HFFc6 (cell line): ENCODE results near the gene OR1F1. TPM values are rescaled to one million over a fixed set of nuclear protein-coding genes. Genes with fewer than 3 reads are reported as not detected.
"Not testable (repeated sequence)": the region's sequence is repeated elsewhere in the genome, so short reads cannot be mapped to it uniquely, and the experiment has no call there.

Experiments used
- DNase-seq: peaks from one replicate; pipeline ENCODE4 v3.0.0-alpha.2; 2018
- H3K27ac Mint-ChIP-seq: 2 replicates; pipeline ENCODE4 v1.8.0; 2020; ENCODE audit warnings: mild to moderate bottlenecking, mixed read lengths
- H3K27me3 Mint-ChIP-seq: 2 replicates; pipeline ENCODE4 v1.8.0; 2021; ENCODE audit warnings: mild to moderate bottlenecking, moderate library complexity, mixed read lengths; ENCODE audit not compliant: insufficient read depth
- H3K36me3 Mint-ChIP-seq: 2 replicates; pipeline ENCODE4 v1.8.0; 2021; ENCODE audit warnings: low read depth, mixed read lengths
- H3K4me1 Mint-ChIP-seq: 2 replicates; pipeline ENCODE4 v1.8.0; 2020; ENCODE audit warnings: low read depth, mixed read lengths
- H3K4me3 Mint-ChIP-seq: 2 replicates; pipeline ENCODE4 v1.8.0; 2020; ENCODE audit warnings: mild to moderate bottlenecking, moderate library complexity, mixed read lengths
- H3K9me3 Mint-ChIP-seq: 2 replicates; pipeline ENCODE4 v1.8.0; 2020; ENCODE audit warnings: mild to moderate bottlenecking, mixed read lengths
- CTCF ChIP-seq: fragments of 200-600 bp; sonication (generic); IDR thresholded peaks from 2 replicates; pipeline ENCODE4 v1.5.0; 2021; ENCODE audit warnings: antibody characterized with exemption, mild to moderate bottlenecking
- total RNA-seq, 6 experiments: library from RNA; stranded (reverse); fragmentation: NEBNext Ultra II Directional; extraction: Animal tissue kit (Norgen Biotek cat#: 25700); gene quantifications; 2 replicates in 1 of 6; 3 replicates in 5 of 6; pipeline ENCODE4 v1.2.3, GENCODE V29; 2021

OR1F1 gene
- total RNA-seq, 6 experiments from 2014 or later: not detected

- Mint-ChIP-seq H3K27me3 (peaks cover 14% of the 10 kb centered on the region), H3K9me3 (no peaks in the 10 kb centered on the region), H3K36me3 (no peaks in the 10 kb centered on the region), H3K4me1 (peaks cover 6% of the 10 kb centered on the region; the same call in 1 of the 2 replicates), H3K27ac (peak overlapping the region; percentile 18; the same call in 1 of the 2 replicates), H3K4me3 (no peak overlapping the region; the same call in none of the 2 replicates)
- no peak for DNase-seq
- TF ChIP-seq CTCF: no peak
Measured at GRCh38 chr16:3165111-3165822, 22.7 kb upstream of the OR1F1 start.

- Mint-ChIP-seq H3K27me3 (peaks cover 24% of the 10 kb centered on the region), H3K4me3 (no peak overlapping the region), H3K27ac (no peak overlapping the region), H3K4me1 (peaks cover 12% of the 10 kb centered on the region), H3K9me3 (no peaks in the 10 kb centered on the region), H3K36me3 (no peaks in the 10 kb centered on the region)
- no peak for DNase-seq
- no peak for TF ChIP-seq CTCF
Measured at GRCh38 chr16:3166505-3166886, 21.5 kb upstream of the OR1F1 start.

GRCh38 chr16:3168729-3169128 is 19.3 kb upstream of the OR1F1 start:
- not testable (repeated sequence) for H3K9me3 Mint-ChIP-seq, H3K36me3 Mint-ChIP-seq, DNase-seq, H3K27ac Mint-ChIP-seq, H3K4me3 Mint-ChIP-seq
- Mint-ChIP-seq H3K27me3 (peaks cover 32% of the 10 kb centered on the region), H3K4me1 (peaks cover 15% of the 10 kb centered on the region)

DNA sequence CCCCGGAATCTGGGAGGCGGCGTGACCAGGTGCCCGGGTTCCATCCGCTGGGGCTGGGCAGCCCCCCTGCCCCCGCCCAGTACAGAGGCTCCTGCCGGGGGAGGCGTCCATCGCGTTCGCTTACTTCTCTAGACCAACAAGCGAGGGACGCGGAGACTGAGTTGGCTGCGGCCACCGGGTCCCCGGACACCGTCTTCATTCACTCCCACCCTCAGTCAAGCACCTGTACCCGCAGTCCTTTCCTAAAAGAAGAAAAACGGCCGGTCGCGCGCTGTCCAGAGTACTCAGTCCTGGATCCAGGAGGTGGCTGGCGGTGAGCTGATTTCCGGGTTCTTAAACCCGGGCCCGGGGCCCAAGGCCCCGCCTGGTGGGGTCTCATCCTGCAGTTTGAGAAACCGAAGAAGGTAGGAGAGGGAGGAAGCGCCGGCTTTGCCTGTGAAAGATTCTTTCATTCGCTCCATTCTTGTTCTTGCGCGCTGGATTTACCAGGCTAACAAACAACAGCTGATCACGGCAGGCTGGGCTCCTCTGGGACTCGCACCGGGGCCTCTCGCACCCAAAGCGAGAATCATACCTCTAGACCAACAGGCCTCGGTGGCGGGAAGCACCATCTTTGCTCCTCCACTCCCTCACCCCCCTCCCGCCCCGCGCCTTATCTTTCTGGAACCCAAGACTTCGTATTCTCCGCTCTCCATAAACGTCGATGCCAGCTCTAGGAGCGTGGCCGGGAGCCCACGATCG is 17.4 kb upstream of the OR1F1 start:
- Mint-ChIP-seq H3K27ac (no peak overlapping the region), H3K4me1 (peaks cover 20% of the 10 kb centered on the region), H3K27me3 (peaks cover 35% of the 10 kb centered on the region), H3K4me3 (no peak overlapping the region), H3K36me3 (no peaks in the 10 kb centered on the region), H3K9me3 (no peaks in the 10 kb centered on the region)
- no peak for TF ChIP-seq CTCF
- no peak for DNase-seq

GRCh38 chr16:3171181-3171854 is 16.7 kb upstream of the OR1F1 start:
- no peak for TF ChIP-seq CTCF
- DNase-seq: no peak
- H3K36me3 Mint-ChIP-seq: no peaks in the 10 kb centered on the region
- no peaks in the 10 kb centered on the region for H3K9me3 Mint-ChIP-seq
- H3K4me1 Mint-ChIP-seq: peaks cover 25% of the 10 kb centered on the region
- H3K27me3 Mint-ChIP-seq: peaks cover 35% of the 10 kb centered on the region
- no peak overlapping the region for H3K4me3 Mint-ChIP-seq
- H3K27ac Mint-ChIP-seq: no peak overlapping the region
